Sigmoid colon (tissue), 7 donors: ENCODE results near the gene NRXN3. TPM values are rescaled to one million over a fixed set of nuclear protein-coding genes. Genes with fewer than 3 reads are reported as not detected.

Experiments
- DNase-seq: peaks from one replicate; pipeline ENCODE4 v3.0.0-alpha.2; 2019
- H3K27ac ChIP-seq, 4 donors: fragments of 200-600 bp; sonication (generic); one replicate each; pipeline ENCODE4 v1.5.1; 2016 to 2019; ENCODE audit warnings: mild to moderate bottlenecking in 1 of 4
- H3K27me3 ChIP-seq, 3 donors: fragments of 200-600 bp; sonication (generic); one replicate each; pipeline ENCODE4 v1.5.1; 2019; ENCODE audit warnings: mild to moderate bottlenecking in 1 of 3
- H3K36me3 ChIP-seq, 4 donors: fragments of 200-600 bp; sonication (generic); one replicate each; pipeline ENCODE4 v1.5.1; 2016 to 2019
- H3K4me1 ChIP-seq, 4 donors: fragments of 200-600 bp; sonication (generic); one replicate each; pipeline ENCODE4 v1.5.1; 2017 to 2019
- H3K4me3 ChIP-seq, 4 donors: fragments of 200-600 bp; sonication (generic); one replicate each; pipeline ENCODE4 v1.5.1; 2017 to 2019; ENCODE audit warnings: mild to moderate bottlenecking in 2 of 4, moderate library complexity in 1 of 4
- H3K9me3 ChIP-seq, 4 donors: fragments of 200-600 bp in 3 of 4; sonication (generic) in 3 of 4; one replicate each; pipeline versions ENCODE4 v1.5.1 to v1.6.1; 2013 to 2019
- CTCF ChIP-seq, 4 experiments: fragments of 450-650 bp in 3 of 4; fragments of 200-600 bp in 1 of 4; IDR thresholded peaks; one replicate each; pipeline ENCODE4 v1.5.1; 2016 to 2019; ENCODE audit warnings: antibody characterized with exemption in 4 of 4, mild to moderate bottlenecking in 3 of 4, moderate library complexity in 2 of 4
- EP300 ChIP-seq, 4 donors: sonication (generic); formaldehyde crosslinking; IDR thresholded peaks; one replicate each; pipeline ENCODE4 v1.6.1; 2017; ENCODE audit warnings: antibody characterized with exemption in 4 of 4
- POLR2A ChIP-seq, 2 donors: fragments of 450-650 bp; IDR thresholded peaks; one replicate each; pipeline ENCODE4 v1.6.1; 2016; ENCODE audit warnings: antibody characterized with exemption in 2 of 2, mild to moderate bottlenecking in 2 of 2, moderate library complexity in 2 of 2
- POLR2AphosphoS5 ChIP-seq, 4 donors: sonication (generic); formaldehyde crosslinking; IDR thresholded peaks; one replicate each; pipeline ENCODE4 v1.6.1; 2017; ENCODE audit warnings: antibody characterized with exemption in 4 of 4
- WGBS, 2 donors: extraction: QIAGEN DNeasy Blood & Tissue Kit; methylation state at CpG; one replicate each; pipeline ENCODE4 v1.1.7; 2013; 5-methylcytosine and 5-hydroxymethylcytosine counted together
- intact Hi-C: fragments of 100-400 bp; cut with DNase I; formaldehyde crosslinking; loops from one replicate; pipeline ENCODE4 v1.15.1; 2023
- polyA plus RNA-seq, 3 donors: library from polyadenylated mRNA; stranded (reverse); fragments of 200-250 nt; gene quantifications; one replicate each; pipeline ENCODE4 v1.2.3, GENCODE V29; 2013
- total RNA-seq, 4 donors: library from RNA; depleted of rRNA; stranded (reverse); fragments of >200 nt; gene quantifications; one replicate each; pipeline ENCODE4 v1.1.0, GENCODE V29; 2016
- donor health status: healthy with polysubstance abuse.
- donor health status: Bipolar disorder and iron deficiency.
- donor health status: healthy.

The NRXN3 gene
- total and polyA plus RNA-seq, 7 donors = 0.23 to 46.3 (median 23.2) TPM

GRCh38 chr14:78633752-78634151 lies 463.6 kb downstream of the NRXN3 start:
- no peak overlapping the region for H3K27ac ChIP-seq
- H3K4me3 ChIP-seq = no peak overlapping the region
- H3K9me3 ChIP-seq = peaks cover 0 to 5% (median 0%) of the 10 kb centered on the region in 4 donors
- TF ChIP-seq POLR2AphosphoS5 (IDR thresholded peaks at IDR 0.05) (no peak), EP300 (IDR thresholded peaks at IDR 0.05) (no peak), POLR2A (IDR thresholded peaks at IDR 0.05) (no peak), CTCF (IDR thresholded peaks at IDR 0.05) (no peak)
- no peaks in the 10 kb centered on the region for H3K27me3 ChIP-seq
- no peaks in the 10 kb centered on the region for H3K36me3 ChIP-seq
- DNase-seq = no peak
- no peaks in the 10 kb centered on the region for H3K4me1 ChIP-seq
- intact Hi-C loops = no loop called here

- H3K36me3 ChIP-seq = no peaks in the 10 kb centered on the region
- 59 to 64% methylated on average over 2 of the region's 2 CpGs for WGBS, 2 donors
- H3K9me3 ChIP-seq = peaks cover 0 to 5% (median 0%) of the 10 kb centered on the region in 4 donors
- TF ChIP-seq POLR2AphosphoS5 (IDR thresholded peaks at IDR 0.05) = no peak
- no peak for TF ChIP-seq EP300 (IDR thresholded peaks at IDR 0.05)
- no peak for TF ChIP-seq CTCF (IDR thresholded peaks at IDR 0.05)
- TF ChIP-seq POLR2A (IDR thresholded peaks at IDR 0.05) = no peak
- intact Hi-C loops = no loop called here
- H3K4me3 ChIP-seq = no peak overlapping the region
- H3K27me3 ChIP-seq = no peaks in the 10 kb centered on the region
- no peak overlapping the region for H3K27ac ChIP-seq
- no peak for DNase-seq
- peaks cover 0 to 4% (median 0%) of the 10 kb centered on the region in 4 donors for H3K4me1 ChIP-seq
These were observed 467.3 kb downstream of the NRXN3 start for GRCh38 chr14:78637489-78637888.

GRCh38 chr14:78637908-78638475 lies 467.8 kb downstream of the NRXN3 start:
- TF ChIP-seq EP300 (IDR thresholded peaks at IDR 0.05) = no peak
- TF ChIP-seq POLR2AphosphoS5 (IDR thresholded peaks at IDR 0.05) = no peak
- TF ChIP-seq POLR2A (IDR thresholded peaks at IDR 0.05) = no peak
- no peak for TF ChIP-seq CTCF (IDR thresholded peaks at IDR 0.05)
- no peak overlapping the region for H3K4me3 ChIP-seq

GRCh38 chr14:78638926-78639325 lies 468.8 kb downstream of the NRXN3 start:
- 38 to 62% methylated on average over 3 of the region's 3 CpGs for WGBS, 2 donors
- intact Hi-C loops = no loop called here
- no peak for TF ChIP-seq EP300 (IDR thresholded peaks at IDR 0.05)
- TF ChIP-seq POLR2AphosphoS5 (IDR thresholded peaks at IDR 0.05) = no peak
- no peak for TF ChIP-seq CTCF (IDR thresholded peaks at IDR 0.05)
- TF ChIP-seq POLR2A (IDR thresholded peaks at IDR 0.05) = no peak
- no peak overlapping the region for H3K4me3 ChIP-seq
- H3K36me3 ChIP-seq = no peaks in the 10 kb centered on the region
- no peak for DNase-seq
- H3K9me3 ChIP-seq = peaks cover 0 to 5% (median 0%) of the 10 kb centered on the region in 4 donors
- no peak overlapping the region for H3K27ac ChIP-seq
- no peaks in the 10 kb centered on the region for H3K27me3 ChIP-seq
- H3K4me1 ChIP-seq = peaks cover 0 to 4% (median 0%) of the 10 kb centered on the region in 4 donors

More at GRCh38 chr14:78637908-78638475, 467.8 kb downstream of the NRXN3 start:
- 38 to 57% methylated on average over 5 of the region's 5 CpGs for WGBS, 2 donors
- intact Hi-C loops = no loop called here
- Histone ChIP-seq H3K27me3 (no peaks in the 10 kb centered on the region), H3K36me3 (no peaks in the 10 kb centered on the region), H3K4me1 (peaks cover 0 to 4% (median 0%) of the 10 kb centered on the region in 4 donors), H3K27ac (no peak overlapping the region), H3K9me3 (peaks cover 0 to 5% (median 0%) of the 10 kb centered on the region in 4 donors)
- no peak for DNase-seq
